T-helper 1 cell treated with Interleukin-12 subunit alpha and Interleukin-12 subunit beta and Interleukin-4 antibody, amounts not matched to agents 30 μg/mL and 1 μg/mL, for 36 hours (primary cell): Measurements from ENCODE around the gene UFC1.
A peak's percentile ranks its signal among the peaks of the same experiment; 100 is the strongest.

Experiments
- H3K27ac Mint-ChIP-seq: one replicate; pipeline ENCODE4 v1.8.0; 2021; ENCODE audit warnings: mild to moderate bottlenecking, mixed read lengths
- H3K27me3 Mint-ChIP-seq: one replicate; pipeline ENCODE4 v1.8.0; 2021; ENCODE audit warnings: low read depth, mixed read lengths
- H3K36me3 Mint-ChIP-seq: one replicate; pipeline ENCODE4 v1.8.0; 2021; ENCODE audit warnings: low read depth, mixed read lengths
- H3K4me1 Mint-ChIP-seq: one replicate; pipeline ENCODE4 v1.8.0; 2021; ENCODE audit warnings: low read depth, mixed read lengths
- H3K4me3 Mint-ChIP-seq: one replicate; pipeline ENCODE4 v1.8.0; 2021; ENCODE audit warnings: mild to moderate bottlenecking, moderate library complexity, mixed read lengths
- H3K9me3 Mint-ChIP-seq: one replicate; pipeline ENCODE4 v1.8.0; 2021; ENCODE audit warnings: mixed read lengths

UFC1 gene

GRCh38 chr1:161128591-161129420 is 25.0 kb upstream of the UFC1 start:
- peaks cover 33% of the 10 kb centered on the region for H3K36me3 Mint-ChIP-seq
- H3K4me3 Mint-ChIP-seq, result no peak overlapping the region
- H3K27me3 Mint-ChIP-seq, result no peaks in the 10 kb centered on the region
- no peaks in the 10 kb centered on the region for H3K9me3 Mint-ChIP-seq
- H3K27ac Mint-ChIP-seq, result no peak overlapping the region
- peaks cover 42% of the 10 kb centered on the region for H3K4me1 Mint-ChIP-seq

GRCh38 chr1:161130266-161130665 is 23.5 kb upstream of the UFC1 start:
- no peak overlapping the region for H3K4me3 Mint-ChIP-seq
- peaks cover 44% of the 10 kb centered on the region for H3K4me1 Mint-ChIP-seq
- H3K27me3 Mint-ChIP-seq, result no peaks in the 10 kb centered on the region
- H3K9me3 Mint-ChIP-seq, result no peaks in the 10 kb centered on the region
- H3K36me3 Mint-ChIP-seq, result peaks cover 28% of the 10 kb centered on the region
- H3K27ac Mint-ChIP-seq, result no peak overlapping the region

- Mint-ChIP-seq H3K27me3 (no peaks in the 10 kb centered on the region), H3K9me3 (no peaks in the 10 kb centered on the region), H3K4me1 (peaks cover 41% of the 10 kb centered on the region), H3K36me3 (peaks cover 19% of the 10 kb centered on the region), H3K4me3 (no peak overlapping the region), H3K27ac (peak overlapping the region; percentile 88)
Observed at GRCh38 chr1:161131523-161132409, 22.0 kb upstream of the UFC1 start.

GRCh38 chr1:161132410-161133219 is 21.2 kb upstream of the UFC1 start, which contains the start of gene DEDD:
DEDD (minus strand) TSS chr1:161132667; CDS start chr1:161124462, 8,205 bp downstream.
- Mint-ChIP-seq H3K9me3 (no peaks in the 10 kb centered on the region), H3K36me3 (peaks cover 11% of the 10 kb centered on the region), H3K27ac (peak within 1 kb of the TSS; percentile 88), H3K27me3 (no peaks in the 10 kb centered on the region), H3K4me1 (peaks cover 37% of the 10 kb centered on the region), H3K4me3 (no peak within 1 kb of the TSS)

- Mint-ChIP-seq H3K27me3 (no peaks in the 10 kb centered on the region), H3K27ac (no peak overlapping the region), H3K4me1 (peaks cover 31% of the 10 kb centered on the region), H3K36me3 (peaks cover 5% of the 10 kb centered on the region), H3K9me3 (no peaks in the 10 kb centered on the region), H3K4me3 (no peak overlapping the region)
Observed at GRCh38 chr1:161133220-161133740, 20.5 kb upstream of the UFC1 start.

- Mint-ChIP-seq H3K27me3 (no peaks in the 10 kb centered on the region), H3K9me3 (no peaks in the 10 kb centered on the region), H3K4me1 (peaks cover 10% of the 10 kb centered on the region), H3K27ac (no peak overlapping the region), H3K4me3 (no peak overlapping the region), H3K36me3 (peaks cover 3% of the 10 kb centered on the region)
Observed at GRCh38 chr1:161137881-161138280, 15.9 kb upstream of the UFC1 start.

- no peak overlapping the region for H3K27ac Mint-ChIP-seq
- no peaks in the 10 kb centered on the region for H3K9me3 Mint-ChIP-seq
- H3K4me1 Mint-ChIP-seq, result peaks cover 10% of the 10 kb centered on the region
- H3K27me3 Mint-ChIP-seq, result no peaks in the 10 kb centered on the region
- H3K36me3 Mint-ChIP-seq, result peaks cover 3% of the 10 kb centered on the region
- H3K4me3 Mint-ChIP-seq, result no peak overlapping the region
Observed at GRCh38 chr1:161138431-161138830, 15.3 kb upstream of the UFC1 start.

GRCh38 chr1:161139766-161140165 is 14.0 kb upstream of the UFC1 start:
- Mint-ChIP-seq H3K27me3 (no peaks in the 10 kb centered on the region), H3K4me1 (peaks cover 10% of the 10 kb centered on the region), H3K27ac (no peak overlapping the region), H3K9me3 (no peaks in the 10 kb centered on the region), H3K36me3 (peaks cover 3% of the 10 kb centered on the region), H3K4me3 (no peak overlapping the region)

GRCh38 chr1:161140755-161141400 is 12.9 kb upstream of the UFC1 start:
- Mint-ChIP-seq H3K9me3 (no peaks in the 10 kb centered on the region), H3K27ac (no peak overlapping the region), H3K27me3 (no peaks in the 10 kb centered on the region), H3K4me1 (peaks cover 6% of the 10 kb centered on the region), H3K36me3 (no peaks in the 10 kb centered on the region), H3K4me3 (no peak overlapping the region)

- no peaks in the 10 kb centered on the region for H3K4me1 Mint-ChIP-seq
- H3K27ac Mint-ChIP-seq, result no peak overlapping the region
- no peak overlapping the region for H3K4me3 Mint-ChIP-seq
- no peaks in the 10 kb centered on the region for H3K9me3 Mint-ChIP-seq
- H3K27me3 Mint-ChIP-seq, result no peaks in the 10 kb centered on the region
- H3K36me3 Mint-ChIP-seq, result no peaks in the 10 kb centered on the region
Observed at GRCh38 chr1:161145832-161146231, 7.9 kb upstream of the UFC1 start.

GRCh38 chr1:161153176-161153575 is 602 bp upstream of the UFC1 start:
- Mint-ChIP-seq H3K27me3 (no peaks in the 10 kb centered on the region), H3K27ac (peak overlapping the region; percentile 100), H3K9me3 (no peaks in the 10 kb centered on the region), H3K4me3 (peak overlapping the region; percentile 99), H3K4me1 (peaks cover 15% of the 10 kb centered on the region), H3K36me3 (peaks cover 16% of the 10 kb centered on the region)

- no peaks in the 10 kb centered on the region for H3K9me3 Mint-ChIP-seq
- H3K4me3 Mint-ChIP-seq, result peak overlapping the region; percentile 41
- H3K27ac Mint-ChIP-seq, result peak overlapping the region; percentile 81
- peaks cover 42% of the 10 kb centered on the region for H3K4me1 Mint-ChIP-seq
- H3K36me3 Mint-ChIP-seq, result peaks cover 26% of the 10 kb centered on the region
- H3K27me3 Mint-ChIP-seq, result no peaks in the 10 kb centered on the region
Observed at GRCh38 chr1:161157867-161158266, 4.1 kb downstream of the UFC1 start.

GRCh38 chr1:161158316-161159010 is 4.7 kb downstream of the UFC1 start:
- Mint-ChIP-seq H3K27me3 (no peaks in the 10 kb centered on the region), H3K4me3 (peak overlapping the region; percentile 84), H3K4me1 (peaks cover 40% of the 10 kb centered on the region), H3K9me3 (no peaks in the 10 kb centered on the region), H3K36me3 (peaks cover 31% of the 10 kb centered on the region), H3K27ac (peak overlapping the region; percentile 81)
